HG03280 (cell line): ENCODE measurements around the gene ICAM2.
A peak's percentile ranks its signal among the peaks of the same experiment; 100 is the strongest.

Source experiments
- ATAC-seq: cut with Tn5 transposase; IDR thresholded peaks from one replicate; pipeline ENCODE4 v1.9.1; 2021; ENCODE audit warnings: mild to moderate bottlenecking, moderate library complexity; ENCODE audit not compliant: unreplicated experiment

The ICAM2 gene

GRCh38 chr17:63978272-63979200, 41.9 kb downstream of the ICAM2 start:
- ATAC-seq, result no peak

GRCh38 chr17:63976702-63977101, 43.7 kb downstream of the ICAM2 start:
- ATAC-seq, result no peak

GRCh38 chr17:63975541-63976092, 44.8 kb downstream of the ICAM2 start:
- no peak for ATAC-seq

- ATAC-seq, result no peak
Observed at GRCh38 chr17:63974594-63975192, 45.7 kb downstream of the ICAM2 start.

GRCh38 chr17:63973930-63974593, 46.4 kb downstream of the ICAM2 start:
- ATAC-seq, result no peak

- ATAC-seq, result no peak
Observed at GRCh38 chr17:63973247-63973646, 47.2 kb downstream of the ICAM2 start.

- ATAC-seq, result no peak
Observed at GRCh38 chr17:63972796-63973195, 47.6 kb downstream of the ICAM2 start, which contains the start of gene SCN4A. TSS of gene SCN4A (minus strand) at chr17:63972918. CDS start at chr17:63972841, 77 bp downstream.

GRCh38 chr17:63969278-63969677, 51.2 kb downstream of the ICAM2 start:
- ATAC-seq, result no peak

GRCh38 chr17:63967953-63968352, 52.5 kb downstream of the ICAM2 start:
- ATAC-seq, result no peak

GRCh38 chr17:63966646-63967264, 53.7 kb downstream of the ICAM2 start:
- ATAC-seq, result no peak

- ATAC-seq, result no peak
Observed at GRCh38 chr17:63963123-63963522, 57.3 kb downstream of the ICAM2 start.

- ATAC-seq, result no peak
Observed at GRCh38 chr17:63962298-63962744, 58.1 kb downstream of the ICAM2 start.

- peak; percentile 56 for ATAC-seq
Observed at GRCh38 chr17:63961355-63962212, 58.8 kb downstream of the ICAM2 start.

GRCh38 chr17:63960430-63960829, 60.0 kb downstream of the ICAM2 start:
- ATAC-seq, result no peak

- ATAC-seq, result no peak
Observed at GRCh38 chr17:63960006-63960405, 60.4 kb downstream of the ICAM2 start.

GRCh38 chr17:63956296-63956920, 64.0 kb downstream of the ICAM2 start:
- ATAC-seq, result no peak

- no peak for ATAC-seq
Observed at GRCh38 chr17:63955791-63956190, 64.6 kb downstream of the ICAM2 start.

GRCh38 chr17:63955232-63955631, 65.2 kb downstream of the ICAM2 start:
- ATAC-seq, result no peak

GRCh38 chr17:63954402-63955063, 65.9 kb downstream of the ICAM2 start:
- no peak for ATAC-seq
